AG10803 (cell line): ENCODE data around the gene PPP3R1.

Experiments used
- DNase-seq: peaks from one replicate; pipeline ENCODE4 v3.0.0; 2010; ENCODE audit warnings: low read depth
- H3K4me3 ChIP-seq: 2 replicates; pipeline ENCODE4 v1.5.1; 2011; ENCODE audit warnings: mild to moderate bottlenecking, low read length, control low read depth
- TF ChIP-seq, protein P1 (sequence below): conservative IDR thresholded peaks from 2 replicates; pipeline ENCODE4 v1.5.1; 2011; ENCODE audit warnings: mild to moderate bottlenecking, low read length, control low read depth, inconsistent platforms

Gene PPP3R1

DNA sequence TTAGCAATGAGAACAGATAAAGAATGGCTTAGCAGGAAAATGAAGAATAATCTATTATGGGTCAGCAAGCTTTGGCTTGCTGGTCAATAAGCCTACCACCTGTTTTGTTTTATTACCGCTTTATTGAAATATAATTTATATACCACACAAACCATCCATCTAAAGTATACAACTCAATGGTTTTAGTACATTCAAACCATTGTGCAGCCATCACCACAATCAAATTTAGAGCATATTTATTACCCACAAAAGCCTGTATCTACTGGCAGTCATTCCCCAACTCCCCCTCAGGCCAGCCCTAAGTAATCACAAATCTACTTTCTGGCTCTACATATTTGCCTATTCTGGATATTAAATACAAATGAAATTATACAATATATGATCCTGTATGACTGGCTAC, 17.2 kb downstream of the PPP3R1 start:
- TF ChIP-seq, protein P1, sequence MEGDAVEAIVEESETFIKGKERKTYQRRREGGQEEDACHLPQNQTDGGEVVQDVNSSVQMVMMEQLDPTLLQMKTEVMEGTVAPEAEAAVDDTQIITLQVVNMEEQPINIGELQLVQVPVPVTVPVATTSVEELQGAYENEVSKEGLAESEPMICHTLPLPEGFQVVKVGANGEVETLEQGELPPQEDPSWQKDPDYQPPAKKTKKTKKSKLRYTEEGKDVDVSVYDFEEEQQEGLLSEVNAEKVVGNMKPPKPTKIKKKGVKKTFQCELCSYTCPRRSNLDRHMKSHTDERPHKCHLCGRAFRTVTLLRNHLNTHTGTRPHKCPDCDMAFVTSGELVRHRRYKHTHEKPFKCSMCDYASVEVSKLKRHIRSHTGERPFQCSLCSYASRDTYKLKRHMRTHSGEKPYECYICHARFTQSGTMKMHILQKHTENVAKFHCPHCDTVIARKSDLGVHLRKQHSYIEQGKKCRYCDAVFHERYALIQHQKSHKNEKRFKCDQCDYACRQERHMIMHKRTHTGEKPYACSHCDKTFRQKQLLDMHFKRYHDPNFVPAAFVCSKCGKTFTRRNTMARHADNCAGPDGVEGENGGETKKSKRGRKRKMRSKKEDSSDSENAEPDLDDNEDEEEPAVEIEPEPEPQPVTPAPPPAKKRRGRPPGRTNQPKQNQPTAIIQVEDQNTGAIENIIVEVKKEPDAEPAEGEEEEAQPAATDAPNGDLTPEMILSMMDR = no peak
- H3K4me3 ChIP-seq = no peak overlapping the region
- no peak for DNase-seq

DNA sequence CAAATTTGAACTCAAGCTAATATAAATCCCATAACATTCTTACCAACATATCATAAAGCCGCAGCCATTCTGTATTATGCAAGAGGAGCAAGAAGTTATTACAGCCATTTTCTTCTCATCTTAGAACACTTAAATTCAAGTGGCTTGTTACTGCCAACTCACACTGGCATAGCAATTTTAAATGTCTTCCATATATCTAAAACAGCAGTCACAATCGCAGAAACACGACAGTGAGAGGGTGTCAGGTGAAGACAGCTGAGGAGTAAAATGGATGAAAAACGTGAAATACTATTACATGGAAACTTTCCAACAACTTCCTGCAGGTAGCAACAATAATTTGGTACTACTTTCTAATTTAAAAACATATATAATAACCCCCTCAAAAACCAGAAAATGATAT, 17.9 kb downstream of the PPP3R1 start:
- no peak for DNase-seq
- TF ChIP-seq, protein P1 = no peak
- no peak overlapping the region for H3K4me3 ChIP-seq

DNA sequence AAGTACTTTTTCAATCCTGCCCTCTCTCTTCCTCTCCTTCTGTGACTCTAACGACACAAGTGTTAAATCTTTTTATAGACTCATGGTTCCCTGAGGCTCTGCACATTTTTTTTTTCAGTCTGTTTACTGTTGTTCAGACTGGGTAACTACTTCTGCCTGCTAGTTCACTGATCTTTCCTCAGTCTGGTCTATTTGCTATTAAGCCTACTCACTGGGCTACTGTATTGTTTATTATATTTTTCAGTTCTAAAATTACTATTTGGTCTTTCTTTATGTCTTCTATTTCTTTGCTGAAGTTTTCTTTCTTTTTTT, 21.3 kb downstream of the PPP3R1 start:
- TF ChIP-seq, protein P1 = no peak
- H3K4me3 ChIP-seq = no peak overlapping the region
- DNase-seq = no peak

DNA sequence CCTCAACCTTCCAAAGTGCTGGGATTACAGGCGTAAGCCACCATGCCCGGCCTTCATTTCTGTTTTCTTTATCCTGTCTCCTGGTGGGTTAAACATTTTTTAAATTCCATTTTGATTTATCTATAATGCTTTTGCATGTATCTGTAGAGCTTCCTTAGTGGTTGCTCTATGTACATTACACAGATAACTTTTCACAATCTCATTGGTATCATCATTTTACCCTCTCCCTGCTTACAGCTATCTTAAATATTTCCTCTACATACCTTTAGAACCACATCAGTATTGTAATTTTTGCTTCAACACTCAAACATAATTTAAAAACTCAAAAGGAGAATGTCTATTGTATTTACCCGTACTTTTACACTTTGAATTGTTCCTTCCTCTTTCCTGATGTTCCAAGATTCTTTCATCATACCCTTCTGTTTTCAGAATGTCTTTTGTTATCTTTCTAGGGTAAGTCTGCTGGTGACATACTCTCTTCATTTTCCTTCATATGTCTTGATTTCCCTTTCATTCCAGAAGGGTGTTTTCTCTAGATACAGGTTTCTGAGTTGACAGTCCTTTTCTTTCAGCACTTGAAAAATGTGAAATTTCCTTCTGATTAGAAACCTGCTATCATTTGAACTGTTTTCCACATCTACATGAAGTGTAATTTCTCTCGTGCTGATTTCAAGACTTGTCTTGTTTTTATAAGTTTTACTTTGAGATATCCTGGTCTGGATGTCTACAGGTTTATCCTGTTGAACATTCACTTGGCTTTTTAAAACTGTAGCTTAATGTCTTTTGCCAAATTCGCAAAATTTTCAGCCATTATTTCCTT, 21.9 kb downstream of the PPP3R1 start:
- peak; percentile 35 for DNase-seq
- TF ChIP-seq, protein P1 = no peak
- H3K4me3 ChIP-seq = no peak overlapping the region

DNA sequence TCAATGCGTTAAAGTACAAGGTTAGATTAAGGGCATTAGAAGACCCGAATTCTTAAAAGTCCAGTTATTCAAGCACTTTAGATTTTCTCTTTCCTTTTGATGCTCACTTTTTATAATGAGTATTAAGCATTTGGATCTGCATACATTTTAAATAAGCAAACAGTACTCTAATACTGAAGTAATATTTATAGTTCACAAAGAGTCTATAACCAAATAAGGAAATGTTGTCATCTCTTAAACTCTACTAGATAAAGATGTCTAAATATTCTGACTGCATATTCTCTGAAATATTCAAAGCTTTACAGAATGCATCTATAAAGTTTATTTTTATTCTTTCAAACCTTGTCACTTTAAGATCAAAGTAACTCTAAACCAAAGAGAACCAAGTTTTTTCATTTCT, 25.5 kb downstream of the PPP3R1 start:
- DNase-seq = no peak
- no peak overlapping the region for H3K4me3 ChIP-seq
- TF ChIP-seq, protein P1 = no peak

DNA sequence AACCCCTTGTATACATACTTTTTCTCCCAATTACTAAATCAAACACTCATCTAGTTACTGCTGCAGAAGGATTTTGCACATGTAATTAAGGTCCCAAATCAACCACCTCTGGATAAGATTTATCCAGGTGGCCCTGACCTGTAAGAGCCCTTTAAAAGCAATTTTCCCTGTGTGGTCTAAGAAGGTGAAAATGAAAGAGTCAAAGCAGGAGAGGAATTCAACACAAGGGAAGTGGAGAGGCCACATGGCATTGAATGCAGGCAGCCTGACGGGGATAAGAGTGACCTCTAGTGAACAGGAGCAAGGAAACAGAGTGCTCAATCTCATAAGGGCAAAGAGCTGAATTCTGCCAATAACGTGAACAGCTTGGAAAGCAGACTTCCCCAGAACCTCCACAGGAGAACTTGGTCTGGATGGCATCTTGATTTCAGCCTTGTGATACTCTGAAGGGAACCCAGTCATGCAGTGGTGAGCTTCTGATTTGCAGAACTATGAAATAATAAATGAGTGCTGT, 27.2 kb downstream of the PPP3R1 start:
- TF ChIP-seq, protein P1 = peak; percentile 39
- peak; percentile 27 for DNase-seq
- H3K4me3 ChIP-seq = no peak overlapping the region

DNA sequence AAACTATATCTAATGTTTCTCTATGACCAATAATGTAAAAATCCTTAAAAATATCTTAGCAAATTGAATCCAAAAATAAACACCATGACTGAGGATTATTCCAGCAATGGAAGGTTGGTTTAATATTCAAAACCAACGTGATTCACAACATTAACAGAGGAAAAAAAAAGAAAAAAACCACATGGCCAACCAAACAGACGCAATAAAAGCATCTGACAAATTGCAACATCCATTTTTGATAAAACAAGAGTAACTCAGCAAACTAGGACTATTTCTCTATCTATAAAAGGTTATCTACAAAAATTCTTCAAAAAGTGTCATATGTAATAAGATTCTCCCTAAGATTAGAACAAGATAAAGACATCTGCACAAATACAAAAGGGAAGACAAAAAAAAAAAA, 28.9 kb downstream of the PPP3R1 start:
- no peak overlapping the region for H3K4me3 ChIP-seq
- TF ChIP-seq, protein P1 = no peak
- DNase-seq = no peak
